ENCODE measurements around the gene NDUFB5. TPM values are rescaled to one million over a fixed set of nuclear protein-coding genes. Genes with fewer than 3 reads are reported as not detected.

The NDUFB5 gene
- polyA plus RNA-seq, 2 donors = 57.8 to 80.2 TPM

GRCh38 chr3:179653096-179653797 is 48.7 kb downstream of the NDUFB5 start:
- Histone ChIP-seq H3K27me3 (ENCODE audit: control insufficient read depth in 1 of 2, insufficient read depth in 2 of 2, low read length in 2 of 2) (no peaks in the 10 kb centered on the region), H3K4me3 (ENCODE audit: low read depth in 1 of 2, low read length in 2 of 2) (peak overlapping the region; percentile 64 to 83), H3K27ac (ENCODE audit: low read depth in 2 of 2, low read length in 1 of 2) (peak overlapping the region; percentile 71 to 90), H3K36me3 (ENCODE audit: control insufficient read depth in 2 of 2, insufficient read depth in 2 of 2, low read length in 1 of 2) (no peaks in the 10 kb centered on the region), H3K9me3 (ENCODE audit: control insufficient read depth in 2 of 2, insufficient read depth in 1 of 2, low read depth in 1 of 2, low read length in 1 of 2) (no peaks in the 10 kb centered on the region), H3K4me1 (ENCODE audit: control insufficient read depth in 2 of 2, insufficient read depth in 2 of 2, low read length in 1 of 2) (peaks cover 0 to 2% of the 10 kb centered on the region in 2 donors)
- WGBS, 2 donors = 0% methylated on average over 70 to 77 of the region's 77 CpGs

GRCh38 chr3:179655236-179655635 is 50.6 kb downstream of the NDUFB5 start:
- 87 to 93% methylated on average over 2 of the region's 2 CpGs for WGBS, 2 donors
- Histone ChIP-seq H3K27me3 (ENCODE audit: control insufficient read depth in 1 of 2, insufficient read depth in 2 of 2, low read length in 2 of 2) (no peaks in the 10 kb centered on the region), H3K36me3 (ENCODE audit: control insufficient read depth in 2 of 2, insufficient read depth in 2 of 2, low read length in 1 of 2) (no peaks in the 10 kb centered on the region), H3K27ac (ENCODE audit: low read depth in 2 of 2, low read length in 1 of 2) (no peak overlapping the region), H3K4me3 (ENCODE audit: low read depth in 1 of 2, low read length in 2 of 2) (no peak overlapping the region), H3K4me1 (ENCODE audit: control insufficient read depth in 2 of 2, insufficient read depth in 2 of 2, low read length in 1 of 2) (peaks cover 0 to 2% of the 10 kb centered on the region in 2 donors), H3K9me3 (ENCODE audit: control insufficient read depth in 2 of 2, insufficient read depth in 1 of 2, low read depth in 1 of 2, low read length in 1 of 2) (no peaks in the 10 kb centered on the region)

GRCh38 chr3:179658606-179659005 is 54.0 kb downstream of the NDUFB5 start:
- 80 to 86% methylated on average over 2 of the region's 2 CpGs for WGBS, 2 donors
- Histone ChIP-seq H3K4me3 (ENCODE audit: low read depth in 1 of 2, low read length in 2 of 2) (no peak overlapping the region), H3K9me3 (ENCODE audit: control insufficient read depth in 2 of 2, insufficient read depth in 1 of 2, low read depth in 1 of 2, low read length in 1 of 2) (no peaks in the 10 kb centered on the region), H3K36me3 (ENCODE audit: control insufficient read depth in 2 of 2, insufficient read depth in 2 of 2, low read length in 1 of 2) (no peaks in the 10 kb centered on the region), H3K4me1 (ENCODE audit: control insufficient read depth in 2 of 2, insufficient read depth in 2 of 2, low read length in 1 of 2) (peaks cover 0 to 2% of the 10 kb centered on the region in 2 donors), H3K27ac (ENCODE audit: low read depth in 2 of 2, low read length in 1 of 2) (no peak overlapping the region), H3K27me3 (ENCODE audit: control insufficient read depth in 1 of 2, insufficient read depth in 2 of 2, low read length in 2 of 2) (no peaks in the 10 kb centered on the region)

- Histone ChIP-seq H3K9me3 (ENCODE audit: control insufficient read depth in 2 of 2, insufficient read depth in 1 of 2, low read depth in 1 of 2, low read length in 1 of 2) (no peaks in the 10 kb centered on the region), H3K4me1 (ENCODE audit: control insufficient read depth in 2 of 2, insufficient read depth in 2 of 2, low read length in 1 of 2) (peaks cover 0 to 2% of the 10 kb centered on the region in 2 donors), H3K27me3 (ENCODE audit: control insufficient read depth in 1 of 2, insufficient read depth in 2 of 2, low read length in 2 of 2) (no peaks in the 10 kb centered on the region), H3K27ac (ENCODE audit: low read depth in 2 of 2, low read length in 1 of 2) (no peak overlapping the region), H3K36me3 (ENCODE audit: control insufficient read depth in 2 of 2, insufficient read depth in 2 of 2, low read length in 1 of 2) (no peaks in the 10 kb centered on the region), H3K4me3 (ENCODE audit: low read depth in 1 of 2, low read length in 2 of 2) (no peak overlapping the region)
- 73 to 86% methylated on average over 3 of the region's 3 CpGs for WGBS, 2 donors
Measured at GRCh38 chr3:179660872-179661271, 56.3 kb downstream of the NDUFB5 start.

GRCh38 chr3:179661777-179662176 is 57.2 kb downstream of the NDUFB5 start:
- H3K4me1 ChIP-seq (ENCODE audit: control insufficient read depth in 2 of 2, insufficient read depth in 2 of 2, low read length in 1 of 2) = peaks cover 3 to 6% of the 10 kb centered on the region in 2 donors
- H3K27ac ChIP-seq (ENCODE audit: low read depth in 2 of 2, low read length in 1 of 2) = no peak overlapping the region
- 80 to 84% methylated on average over 4 of the region's 4 CpGs for WGBS, 2 donors

GRCh38 chr3:179663093-179663492 is 58.5 kb downstream of the NDUFB5 start:
- Histone ChIP-seq H3K27me3 (ENCODE audit: control insufficient read depth in 1 of 2, insufficient read depth in 2 of 2, low read length in 2 of 2) (no peaks in the 10 kb centered on the region), H3K36me3 (ENCODE audit: control insufficient read depth in 2 of 2, insufficient read depth in 2 of 2, low read length in 1 of 2) (no peaks in the 10 kb centered on the region), H3K9me3 (ENCODE audit: control insufficient read depth in 2 of 2, insufficient read depth in 1 of 2, low read depth in 1 of 2, low read length in 1 of 2) (no peaks in the 10 kb centered on the region), H3K4me1 (ENCODE audit: control insufficient read depth in 2 of 2, insufficient read depth in 2 of 2, low read length in 1 of 2) (peaks cover 3 to 6% of the 10 kb centered on the region in 2 donors), H3K4me3 (ENCODE audit: low read depth in 1 of 2, low read length in 2 of 2) (no peak overlapping the region), H3K27ac (ENCODE audit: low read depth in 2 of 2, low read length in 1 of 2) (no peak overlapping the region)
- WGBS, 2 donors = 54 to 62% methylated on average over 1 of the region's 1 CpG

More at GRCh38 chr3:179661777-179662176, 57.2 kb downstream of the NDUFB5 start:
- Histone ChIP-seq H3K36me3 (ENCODE audit: control insufficient read depth in 2 of 2, insufficient read depth in 2 of 2, low read length in 1 of 2) (no peaks in the 10 kb centered on the region), H3K9me3 (ENCODE audit: control insufficient read depth in 2 of 2, insufficient read depth in 1 of 2, low read depth in 1 of 2, low read length in 1 of 2) (no peaks in the 10 kb centered on the region), H3K4me3 (ENCODE audit: low read depth in 1 of 2, low read length in 2 of 2) (no peak overlapping the region), H3K27me3 (ENCODE audit: control insufficient read depth in 1 of 2, insufficient read depth in 2 of 2, low read length in 2 of 2) (no peaks in the 10 kb centered on the region)

GRCh38 chr3:179666030-179666429 is 61.4 kb downstream of the NDUFB5 start:
- Histone ChIP-seq H3K4me1 (ENCODE audit: control insufficient read depth in 2 of 2, insufficient read depth in 2 of 2, low read length in 1 of 2) (peaks cover 3 to 6% of the 10 kb centered on the region in 2 donors), H3K27me3 (ENCODE audit: control insufficient read depth in 1 of 2, insufficient read depth in 2 of 2, low read length in 2 of 2) (no peaks in the 10 kb centered on the region), H3K4me3 (ENCODE audit: low read depth in 1 of 2, low read length in 2 of 2) (no peak overlapping the region), H3K36me3 (ENCODE audit: control insufficient read depth in 2 of 2, insufficient read depth in 2 of 2, low read length in 1 of 2) (no peaks in the 10 kb centered on the region), H3K27ac (ENCODE audit: low read depth in 2 of 2, low read length in 1 of 2) (no peak overlapping the region), H3K9me3 (ENCODE audit: control insufficient read depth in 2 of 2, insufficient read depth in 1 of 2, low read depth in 1 of 2, low read length in 1 of 2) (no peaks in the 10 kb centered on the region)
- 65 to 75% methylated on average over 1 of the region's 1 CpG for WGBS, 2 donors

GRCh38 chr3:179666436-179667035 is 61.9 kb downstream of the NDUFB5 start:
- Histone ChIP-seq H3K4me3 (ENCODE audit: low read depth in 1 of 2, low read length in 2 of 2) (no peak overlapping the region), H3K27me3 (ENCODE audit: control insufficient read depth in 1 of 2, insufficient read depth in 2 of 2, low read length in 2 of 2) (no peaks in the 10 kb centered on the region), H3K27ac (ENCODE audit: low read depth in 2 of 2, low read length in 1 of 2) (no peak overlapping the region), H3K9me3 (ENCODE audit: control insufficient read depth in 2 of 2, insufficient read depth in 1 of 2, low read depth in 1 of 2, low read length in 1 of 2) (no peaks in the 10 kb centered on the region), H3K36me3 (ENCODE audit: control insufficient read depth in 2 of 2, insufficient read depth in 2 of 2, low read length in 1 of 2) (no peaks in the 10 kb centered on the region), H3K4me1 (ENCODE audit: control insufficient read depth in 2 of 2, insufficient read depth in 2 of 2, low read length in 1 of 2) (peaks cover 3 to 6% of the 10 kb centered on the region in 2 donors)
- WGBS, 2 donors = 59 to 60% methylated on average over 8 of the region's 8 CpGs

GRCh38 chr3:179668429-179668828 is 63.8 kb downstream of the NDUFB5 start:
- Histone ChIP-seq H3K27me3 (ENCODE audit: control insufficient read depth in 1 of 2, insufficient read depth in 2 of 2, low read length in 2 of 2) (no peaks in the 10 kb centered on the region), H3K27ac (ENCODE audit: low read depth in 2 of 2, low read length in 1 of 2) (no peak overlapping the region), H3K4me1 (ENCODE audit: control insufficient read depth in 2 of 2, insufficient read depth in 2 of 2, low read length in 1 of 2) (peaks cover 3 to 7% of the 10 kb centered on the region in 2 donors), H3K36me3 (ENCODE audit: control insufficient read depth in 2 of 2, insufficient read depth in 2 of 2, low read length in 1 of 2) (no peaks in the 10 kb centered on the region), H3K9me3 (ENCODE audit: control insufficient read depth in 2 of 2, insufficient read depth in 1 of 2, low read depth in 1 of 2, low read length in 1 of 2) (no peaks in the 10 kb centered on the region), H3K4me3 (ENCODE audit: low read depth in 1 of 2, low read length in 2 of 2) (no peak overlapping the region)
- WGBS, 2 donors = 90 to 91% methylated on average over 1 of the region's 1 CpG

GRCh38 chr3:179670311-179670710 is 65.7 kb downstream of the NDUFB5 start:
- Histone ChIP-seq H3K4me3 (ENCODE audit: low read depth in 1 of 2, low read length in 2 of 2) (no peak overlapping the region), H3K27ac (ENCODE audit: low read depth in 2 of 2, low read length in 1 of 2) (no peak overlapping the region), H3K9me3 (ENCODE audit: control insufficient read depth in 2 of 2, insufficient read depth in 1 of 2, low read depth in 1 of 2, low read length in 1 of 2) (no peaks in the 10 kb centered on the region), H3K4me1 (ENCODE audit: control insufficient read depth in 2 of 2, insufficient read depth in 2 of 2, low read length in 1 of 2) (peaks cover 3 to 9% of the 10 kb centered on the region in 2 donors), H3K27me3 (ENCODE audit: control insufficient read depth in 1 of 2, insufficient read depth in 2 of 2, low read length in 2 of 2) (no peaks in the 10 kb centered on the region), H3K36me3 (ENCODE audit: control insufficient read depth in 2 of 2, insufficient read depth in 2 of 2, low read length in 1 of 2) (no peaks in the 10 kb centered on the region)
- 75 to 78% methylated on average over 8 of the region's 8 CpGs for whole genome bisulfite sequencing, 2 donors
